SJCRH30 (cell line): ENCODE measurements around the gene TLE4. TPM values are rescaled to one million over a fixed set of nuclear protein-coding genes. Genes with fewer than 3 reads are reported as not detected.
A peak's percentile ranks its signal among the peaks of the same experiment; 100 is the strongest.

Experiments used
- DNase-seq, 2 experiments: peaks; one replicate each; pipeline ENCODE4 v3.0.0-alpha.2; 2015 to 2020
- H3K27ac ChIP-seq: fragments of 250-450 bp; sonication (Bioruptor Pico); 2 replicates; pipeline ENCODE4 v1.5.1; 2020; ENCODE audit warnings: mild to moderate bottlenecking, moderate library complexity
- H3K27me3 ChIP-seq: fragments of 250-450 bp; sonication (Bioruptor Pico); 2 replicates; pipeline ENCODE4 v1.5.1; 2020; ENCODE audit warnings: mild to moderate bottlenecking, moderate library complexity
- H3K36me3 ChIP-seq: fragments of 250-450 bp; sonication (Bioruptor Pico); 2 replicates; pipeline ENCODE4 v1.5.1; 2020; ENCODE audit warnings: mild to moderate bottlenecking, moderate library complexity
- H3K4me1 ChIP-seq: fragments of 250-450 bp; sonication (Bioruptor Pico); 2 replicates; pipeline ENCODE4 v1.5.1; 2020; ENCODE audit warnings: mild to moderate bottlenecking, moderate library complexity
- H3K4me3 ChIP-seq: fragments of 250-450 bp; sonication (Bioruptor Pico); 2 replicates; pipeline ENCODE4 v1.5.1; 2020; ENCODE audit warnings: mild to moderate bottlenecking, moderate library complexity
- H3K9me3 ChIP-seq: fragments of 250-450 bp; sonication (Bioruptor Pico); replicated peaks from 2 replicates; pipeline ENCODE4 v1.5.1; 2020; ENCODE audit warnings: mild to moderate bottlenecking, moderate library complexity
- total RNA-seq: library from RNA; depleted of rRNA; stranded (reverse); fragments of >200 nt; shearing (Covaris generic); gene quantifications from 2 replicates; pipeline ENCODE4 v1.2.3, GENCODE V29; 2014

Gene TLE4
- total RNA-seq, 1 experiment from 2014 or later = 103 TPM

DNA sequence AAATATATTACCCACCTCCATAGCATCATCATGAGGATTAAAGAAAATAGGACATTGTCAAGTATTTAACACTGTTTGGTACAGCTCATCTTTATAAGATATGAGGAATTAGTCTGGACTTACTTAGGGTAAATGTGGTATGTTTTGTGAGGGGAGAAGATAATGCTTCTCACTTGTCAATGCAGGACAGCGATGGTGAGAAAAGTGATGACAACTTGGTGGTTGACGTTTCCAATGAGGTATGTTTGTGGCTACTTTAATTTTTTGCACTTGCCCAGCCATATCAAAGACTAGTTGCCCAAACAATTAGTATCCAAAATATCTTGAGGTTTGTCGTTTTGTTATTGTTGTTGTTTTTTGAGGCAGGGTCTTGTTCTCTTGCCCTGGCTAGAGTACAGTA lies 133.9 kb downstream of the TLE4 start:
- H3K4me1 ChIP-seq = no peaks in the 10 kb centered on the region
- no peaks in the 10 kb centered on the region for H3K27me3 ChIP-seq
- peaks cover 54% of the 10 kb centered on the region for H3K36me3 ChIP-seq

DNA sequence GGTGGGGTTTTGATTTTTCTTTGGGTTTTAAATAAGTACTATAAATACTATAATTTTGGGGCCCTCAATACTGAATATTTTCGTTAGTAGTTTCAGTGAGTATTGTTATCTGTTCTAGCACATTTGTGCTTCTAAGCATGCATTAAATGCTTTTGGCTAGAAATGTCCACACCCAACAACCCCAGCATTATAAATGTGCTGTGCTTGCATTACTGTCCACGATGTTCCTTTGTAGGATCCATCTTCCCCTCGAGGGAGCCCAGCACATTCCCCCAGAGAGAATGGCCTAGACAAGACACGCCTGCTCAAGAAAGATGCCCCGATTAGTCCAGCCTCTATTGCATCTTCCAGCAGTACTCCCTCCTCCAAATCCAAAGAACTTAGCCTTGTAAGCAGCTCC lies 134.7 kb downstream of the TLE4 start:
- no peak for DNase-seq
- Histone ChIP-seq H3K9me3 (no peaks in the 10 kb centered on the region), H3K36me3 (peaks cover 57% of the 10 kb centered on the region), H3K27me3 (no peaks in the 10 kb centered on the region), H3K4me1 (no peaks in the 10 kb centered on the region), H3K4me3 (no peak overlapping the region), H3K27ac (no peak overlapping the region)

More for the DNA sequence above, 133.9 kb downstream of the TLE4 start:
- H3K27ac ChIP-seq = no peak overlapping the region
- no peak for DNase-seq
- H3K9me3 ChIP-seq = no peaks in the 10 kb centered on the region
- H3K4me3 ChIP-seq = no peak overlapping the region

DNA sequence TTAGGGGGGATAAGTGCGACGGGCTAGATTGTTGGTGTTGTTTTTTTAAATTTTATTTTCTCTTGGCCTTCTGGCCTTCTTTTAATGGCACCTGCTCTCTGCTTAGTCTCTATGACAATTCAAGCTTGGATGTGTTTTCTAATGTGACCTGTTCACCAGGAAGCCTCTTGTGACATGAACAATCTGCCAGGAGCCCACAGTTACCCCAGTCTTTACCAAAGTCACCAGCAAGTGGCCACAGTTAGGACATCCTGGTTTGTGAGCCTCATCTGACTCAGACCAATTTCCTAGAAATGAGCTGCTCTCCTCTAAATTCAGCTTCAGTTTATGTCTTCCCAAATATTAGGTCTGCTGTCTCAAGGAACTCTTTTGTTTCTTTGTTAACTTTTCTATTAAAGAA lies 135.8 kb downstream of the TLE4 start:
- no peak overlapping the region for H3K27ac ChIP-seq
- no peaks in the 10 kb centered on the region for H3K9me3 ChIP-seq
- H3K27me3 ChIP-seq = no peaks in the 10 kb centered on the region
- H3K4me3 ChIP-seq = no peak overlapping the region
- peaks cover 66% of the 10 kb centered on the region for H3K36me3 ChIP-seq
- no peak for DNase-seq
- no peaks in the 10 kb centered on the region for H3K4me1 ChIP-seq

GRCh38 chr9:79708541-79708940 lies 136.8 kb downstream of the TLE4 start:
- Histone ChIP-seq H3K27ac (no peak overlapping the region), H3K27me3 (no peaks in the 10 kb centered on the region), H3K4me3 (no peak overlapping the region), H3K4me1 (no peaks in the 10 kb centered on the region), H3K36me3 (peaks cover 72% of the 10 kb centered on the region), H3K9me3 (no peaks in the 10 kb centered on the region)
- DNase-seq = no peak

DNA sequence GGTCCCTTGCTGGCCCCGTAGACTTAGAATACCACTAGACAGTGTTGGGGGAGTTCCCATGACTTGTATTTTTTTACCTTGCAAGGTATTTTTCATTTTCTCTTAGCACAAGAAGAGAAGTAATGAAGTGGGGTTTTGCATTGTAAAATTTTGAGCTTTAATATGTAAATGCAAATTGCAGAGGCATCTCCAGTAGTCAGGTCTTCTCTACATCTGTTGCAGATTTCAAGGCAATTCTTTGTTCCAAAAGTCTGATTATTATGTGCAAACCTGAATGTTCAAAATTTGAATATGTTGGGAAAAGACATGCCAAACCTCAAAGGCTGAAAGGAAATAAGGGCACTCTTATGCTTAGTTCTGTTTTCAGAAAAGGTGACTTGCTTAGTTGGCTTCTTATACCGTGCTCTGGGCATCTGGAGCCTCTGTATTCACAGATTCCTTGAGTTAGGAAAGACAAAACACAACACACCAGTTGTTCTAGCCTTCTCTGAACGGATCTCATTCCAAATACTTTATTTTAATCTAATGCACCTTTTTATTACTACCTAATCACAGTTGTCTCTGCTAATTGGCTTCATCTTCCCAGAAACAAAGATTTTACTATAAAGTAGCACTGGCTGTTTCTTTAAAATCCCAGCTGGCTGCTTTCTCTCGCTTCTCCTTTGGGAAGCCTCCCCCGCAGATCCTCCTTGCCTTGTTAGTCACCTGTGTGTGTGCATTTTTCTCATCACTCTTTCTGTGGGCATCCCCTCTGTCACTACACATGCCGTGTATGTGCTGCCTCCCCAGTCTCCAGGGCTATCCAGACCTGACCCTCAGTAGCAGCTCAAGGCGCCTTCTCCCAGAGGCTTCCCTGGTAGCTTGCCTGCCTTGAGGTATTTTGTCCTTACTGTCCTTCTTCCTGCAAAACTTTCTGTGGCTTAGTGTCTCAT lies 138.2 kb downstream of the TLE4 start:
- Histone ChIP-seq H3K4me1 (no peaks in the 10 kb centered on the region), H3K4me3 (no peak overlapping the region), H3K27ac (no peak overlapping the region), H3K9me3 (no peaks in the 10 kb centered on the region), H3K36me3 (peaks cover 77% of the 10 kb centered on the region), H3K27me3 (no peaks in the 10 kb centered on the region)
- no peak for DNase-seq

- no peak for DNase-seq
- Histone ChIP-seq H3K27ac (no peak overlapping the region), H3K9me3 (no peaks in the 10 kb centered on the region), H3K4me1 (no peaks in the 10 kb centered on the region), H3K4me3 (no peak overlapping the region), H3K36me3 (peaks cover 78% of the 10 kb centered on the region), H3K27me3 (no peaks in the 10 kb centered on the region)
These were observed 140.1 kb downstream of the TLE4 start for GRCh38 chr9:79711874-79712273.

- no peak for DNase-seq
- Histone ChIP-seq H3K36me3 (peaks cover 89% of the 10 kb centered on the region), H3K9me3 (no peaks in the 10 kb centered on the region), H3K4me1 (no peaks in the 10 kb centered on the region), H3K27ac (no peak overlapping the region), H3K4me3 (no peak overlapping the region), H3K27me3 (no peaks in the 10 kb centered on the region)
These were observed 147.3 kb downstream of the TLE4 start for GRCh38 chr9:79719021-79719420.

DNA sequence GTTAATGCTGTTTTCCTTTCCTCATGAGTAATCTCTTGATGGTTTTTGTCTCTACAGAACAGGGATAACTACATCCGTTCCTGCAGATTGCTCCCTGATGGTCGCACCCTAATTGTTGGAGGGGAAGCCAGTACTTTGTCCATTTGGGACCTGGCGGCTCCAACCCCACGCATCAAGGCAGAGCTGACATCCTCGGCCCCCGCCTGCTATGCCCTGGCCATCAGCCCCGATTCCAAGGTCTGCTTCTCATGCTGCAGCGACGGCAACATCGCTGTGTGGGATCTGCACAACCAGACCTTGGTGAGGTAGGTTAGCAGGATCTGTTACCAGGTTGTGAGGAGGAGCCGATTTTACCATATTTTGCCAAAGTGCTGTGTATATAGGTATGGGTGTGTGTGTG lies 148.2 kb downstream of the TLE4 start:
- no peak overlapping the region for H3K27ac ChIP-seq
- peaks cover 88% of the 10 kb centered on the region for H3K36me3 ChIP-seq
- no peaks in the 10 kb centered on the region for H3K9me3 ChIP-seq
- no peak overlapping the region for H3K4me3 ChIP-seq
- no peak for DNase-seq
- no peaks in the 10 kb centered on the region for H3K27me3 ChIP-seq
- no peaks in the 10 kb centered on the region for H3K4me1 ChIP-seq

GRCh38 chr9:79731171-79731890 lies 159.6 kb downstream of the TLE4 start:
- DNase-seq = no peak
- H3K4me3 ChIP-seq = no peak overlapping the region
- H3K4me1 ChIP-seq = no peaks in the 10 kb centered on the region
- H3K36me3 ChIP-seq = peaks cover 18% of the 10 kb centered on the region
- H3K27me3 ChIP-seq = no peaks in the 10 kb centered on the region
- no peak overlapping the region for H3K27ac ChIP-seq
- H3K9me3 ChIP-seq = no peaks in the 10 kb centered on the region; the same call in 1 of the 2 replicates

- Histone ChIP-seq H3K9me3 (no peaks in the 10 kb centered on the region; the same call in 1 of the 2 replicates), H3K4me3 (no peak overlapping the region), H3K36me3 (no peaks in the 10 kb centered on the region), H3K4me1 (no peaks in the 10 kb centered on the region), H3K27me3 (no peaks in the 10 kb centered on the region), H3K27ac (no peak overlapping the region)
- DNase-seq = no peak
These were observed 163.4 kb downstream of the TLE4 start for GRCh38 chr9:79735023-79735779.

DNA sequence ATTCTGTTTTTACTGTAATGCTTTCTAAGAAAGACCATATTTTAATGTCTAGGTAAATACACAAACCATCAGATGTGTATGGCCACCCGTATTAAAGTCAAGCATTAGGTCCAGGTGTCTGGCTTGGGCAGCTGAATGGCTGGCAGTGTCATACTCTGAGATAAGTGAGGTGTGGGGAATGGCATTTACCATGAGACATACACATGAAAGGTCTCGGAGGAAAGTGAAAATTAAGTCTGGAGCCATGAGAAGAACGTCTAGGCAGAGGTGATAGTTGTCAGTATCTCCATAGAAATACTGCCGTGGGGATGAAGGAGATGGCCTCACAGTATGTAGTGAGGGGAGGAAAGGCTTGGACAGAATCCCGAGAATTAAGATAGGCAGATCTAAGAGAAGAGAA lies 164.3 kb downstream of the TLE4 start:
- no peaks in the 10 kb centered on the region for H3K4me1 ChIP-seq
- H3K36me3 ChIP-seq = no peaks in the 10 kb centered on the region
- no peaks in the 10 kb centered on the region; the same call in 1 of the 2 replicates for H3K9me3 ChIP-seq
- no peak overlapping the region for H3K4me3 ChIP-seq
- no peaks in the 10 kb centered on the region for H3K27me3 ChIP-seq
- no peak overlapping the region for H3K27ac ChIP-seq
- DNase-seq = no peak

DNA sequence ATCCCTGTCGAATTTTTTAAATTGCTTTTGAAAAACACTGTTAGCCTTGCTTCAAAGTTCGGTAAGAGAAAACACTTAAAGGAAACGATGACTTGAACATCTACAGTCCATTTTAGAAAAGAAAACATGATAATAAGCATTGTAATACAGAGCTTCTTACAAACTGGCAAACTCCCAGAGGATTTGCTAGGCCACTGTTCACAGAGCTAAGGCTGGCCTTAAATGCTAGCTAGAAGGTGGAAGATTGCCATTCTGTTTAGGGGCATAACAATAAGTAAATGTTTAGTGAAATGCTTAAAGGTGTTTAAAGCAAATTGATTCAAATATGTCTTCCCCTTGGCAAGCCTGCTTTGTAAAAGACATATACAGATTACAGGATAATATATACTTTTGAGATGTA lies 169.6 kb downstream of the TLE4 start:
- no peak for DNase-seq
- H3K27ac ChIP-seq = no peak overlapping the region
- H3K4me3 ChIP-seq = no peak overlapping the region
- H3K36me3 ChIP-seq = no peaks in the 10 kb centered on the region
- no peaks in the 10 kb centered on the region for H3K9me3 ChIP-seq
- H3K27me3 ChIP-seq = no peaks in the 10 kb centered on the region
- peaks cover 8% of the 10 kb centered on the region; the same call in 1 of the 2 replicates for H3K4me1 ChIP-seq

- Histone ChIP-seq H3K9me3 (no peaks in the 10 kb centered on the region), H3K4me1 (peaks cover 8% of the 10 kb centered on the region; the same call in 1 of the 2 replicates), H3K27me3 (no peaks in the 10 kb centered on the region), H3K4me3 (no peak overlapping the region), H3K36me3 (no peaks in the 10 kb centered on the region), H3K27ac (no peak overlapping the region)
- DNase-seq = no peak
These were observed 170.5 kb downstream of the TLE4 start for GRCh38 chr9:79742110-79742721.

- H3K4me3 ChIP-seq = no peak overlapping the region
- peak overlapping the region; percentile 5; the same call in 1 of the 2 replicates for H3K27ac ChIP-seq
- no peaks in the 10 kb centered on the region for H3K36me3 ChIP-seq
- DNase-seq = peak; percentile 40 to 77
- H3K4me1 ChIP-seq = peaks cover 8% of the 10 kb centered on the region; the same call in 1 of the 2 replicates
- no peaks in the 10 kb centered on the region for H3K9me3 ChIP-seq
- no peaks in the 10 kb centered on the region for H3K27me3 ChIP-seq
These were observed 172.8 kb downstream of the TLE4 start for GRCh38 chr9:79744521-79744920.
